IMR-90 (cell line): ENCODE measurements around the gene HOXA5. TPM values are rescaled to one million over a fixed set of nuclear protein-coding genes. Genes with fewer than 3 reads are reported as not detected.

Source experiments
- ATAC-seq: fragments of 200-7000 bp; cut with Tn5 transposase; 2 replicates; pipeline ENCODE4 v1.9.1; 2020; ENCODE audit warnings: low read depth, mild to moderate bottlenecking, moderate library complexity
- BruUV-seq: library from RNA; stranded (reverse); fragments of 400-500 nt; replicated peaks from 2 replicates; lab custom pipeline; 2021; lab: Mats Ljungman, UMichigan
- CTCF ChIA-PET: fragments of 300-600 bp; formaldehyde crosslinking; extraction: SDS; loops from one replicate; lab custom pipeline; 2021; ENCODE audit warnings: antibody characterized with exemption; lab: Yijun Ruan, JAX
- POLR2A ChIA-PET: fragments of 300-600 bp; sonication (Branson Sonifier 250); formaldehyde crosslinking; loops from one replicate; lab custom pipeline; 2022; ENCODE audit warnings: antibody characterized with exemption; ENCODE audit not compliant: unreplicated experiment; lab: Charles Lee
- DNase-seq: peaks from one replicate; pipeline ENCODE4 v3.0.0; 2013
- H2AFZ ChIP-seq: replicated peaks from 2 replicates; pipeline ENCODE3; 2013; ENCODE audit warnings: low read length, mild to moderate bottlenecking; ENCODE audit not compliant: poor library complexity
- H2AK5ac ChIP-seq: 2 replicates; pipeline ENCODE4 v1.6.1; 2013; ENCODE audit warnings: low read depth, low read length, inconsistent platforms
- H2AK9ac ChIP-seq: replicated peaks from 2 replicates; pipeline ENCODE3; 2013; ENCODE audit warnings: mild to moderate bottlenecking, low read depth, low read length, moderate library complexity; ENCODE audit not compliant: poor library complexity
- H2BK120ac ChIP-seq: 2 replicates; pipeline ENCODE4 v1.6.1; 2013; ENCODE audit warnings: low read depth, low read length, inconsistent platforms
- H2BK15ac ChIP-seq: 3 replicates; pipeline ENCODE4 v1.6.1; 2013; ENCODE audit warnings: low read depth, low read length, inconsistent platforms
- H2BK20ac ChIP-seq: 2 replicates; pipeline ENCODE4 v1.6.1; 2013; ENCODE audit warnings: low read depth, mild to moderate bottlenecking, inconsistent platforms, low read length, moderate library complexity
- H2BK5ac ChIP-seq: 2 replicates; pipeline ENCODE4 v1.6.1; 2013; ENCODE audit warnings: mild to moderate bottlenecking, low read depth, low read length, inconsistent platforms; ENCODE audit not compliant: poor library complexity, severe bottlenecking
- H3K14ac ChIP-seq: replicated peaks from 2 replicates; pipeline ENCODE4 v1.6.1; 2013; ENCODE audit warnings: low read depth, low read length, inconsistent platforms
- H3K18ac ChIP-seq: 2 replicates; pipeline ENCODE4 v1.6.1; 2013; ENCODE audit warnings: low read depth, low read length, control low read depth
- H3K23ac ChIP-seq: 2 replicates; pipeline ENCODE4 v1.6.1; 2013; ENCODE audit warnings: low read depth, low read length, inconsistent platforms
- H3K27ac ChIP-seq: 2 replicates; pipeline ENCODE4 v1.5.1; 2013; ENCODE audit warnings: mild to moderate bottlenecking, control low read depth, low read length; ENCODE audit not compliant: insufficient read depth
- H3K27me3 ChIP-seq: 2 replicates; pipeline ENCODE4 v1.6.1; 2013; ENCODE audit warnings: low read length; ENCODE audit not compliant: control insufficient read depth, insufficient read depth
- H3K36me3 ChIP-seq: 2 replicates; pipeline ENCODE4 v1.6.1; 2013; ENCODE audit warnings: low read length, mixed read lengths; ENCODE audit not compliant: control insufficient read depth, insufficient read depth
- H3K4ac ChIP-seq: 2 replicates; pipeline ENCODE4 v1.6.1; 2013; ENCODE audit warnings: low read depth, low read length, inconsistent platforms
- H3K4me1 ChIP-seq: 2 replicates; pipeline ENCODE4 v1.6.1; 2013; ENCODE audit warnings: low read length, mixed read lengths; ENCODE audit not compliant: control insufficient read depth, insufficient read depth
- H3K4me2 ChIP-seq: 2 replicates; pipeline ENCODE4 v1.6.1; 2013; ENCODE audit warnings: low read depth, mild to moderate bottlenecking, control low read depth, low read length, moderate library complexity
- H3K4me3 ChIP-seq: 2 replicates; pipeline ENCODE4 v1.5.1; 2013; ENCODE audit warnings: low read depth, mild to moderate bottlenecking, control low read depth, low read length, moderate library complexity; ENCODE audit not compliant: insufficient read depth
- H3K56ac ChIP-seq: 2 replicates; pipeline ENCODE4 v1.6.1; 2013; ENCODE audit warnings: low read length, inconsistent platforms; ENCODE audit not compliant: insufficient read depth; ENCODE audit errors: extremely low read depth
- H3K79me1 ChIP-seq, 2 experiments: 2 replicates each; pipeline ENCODE4 v1.6.1; 2013; ENCODE audit warnings: low read length in 2 of 2, inconsistent platforms in 1 of 2, low read depth in 1 of 2
- H3K9ac ChIP-seq: 2 replicates; pipeline ENCODE4 v1.6.1; 2013; ENCODE audit warnings: low read depth, low read length, control low read depth
- H3K9me1 ChIP-seq: 2 replicates; pipeline ENCODE4 v1.6.1; 2013; ENCODE audit warnings: low read length, inconsistent platforms; ENCODE audit not compliant: insufficient read depth
- H3K9me3 ChIP-seq: 2 replicates; pipeline ENCODE4 v1.6.1; 2013; ENCODE audit warnings: low read length; ENCODE audit not compliant: control insufficient read depth, insufficient read depth
- H4K20me1 ChIP-seq: 2 replicates; pipeline ENCODE4 v1.6.1; 2013; ENCODE audit warnings: low read length, inconsistent platforms; ENCODE audit not compliant: insufficient read depth
- H4K5ac ChIP-seq: 2 replicates; pipeline ENCODE4 v1.6.1; 2013; ENCODE audit warnings: mild to moderate bottlenecking, low read depth, low read length, control low read depth
- H4K8ac ChIP-seq, 2 experiments: 2 replicates each; pipeline ENCODE4 v1.6.1; 2013; ENCODE audit warnings: low read depth in 2 of 2, low read length in 2 of 2, control low read depth in 1 of 2, inconsistent platforms in 1 of 2
- H4K91ac ChIP-seq: 2 replicates; pipeline ENCODE4 v1.6.1; 2013; ENCODE audit warnings: low read depth, low read length, inconsistent platforms; ENCODE audit not compliant: insufficient read depth
- MXI1 ChIP-seq: IDR thresholded peaks from 2 replicates; pipeline ENCODE4 v1.6.1; 2012; ENCODE audit warnings: low read depth, mild to moderate bottlenecking, low read length, moderate library complexity, borderline replicate concordance
- POLR2A ChIP-seq: IDR thresholded peaks from 2 replicates; pipeline ENCODE4 v1.6.1; 2012; ENCODE audit warnings: mild to moderate bottlenecking, low read depth, low read length
- WGBS, 2 experiments: methylation state at CpG; one replicate each; pipeline versions ENCODE4 v1.1.5 to v1.1.7; 2013; ENCODE audit warnings: missing lambda C conversion rate in 2 of 2; ENCODE audit not compliant: insufficient read length in 1 of 2; ENCODE audit errors: extremely low coverage in 2 of 2; 5-methylcytosine and 5-hydroxymethylcytosine counted together
- dilution Hi-C: fragments of 300-500 bp; cut with HindIII; formaldehyde crosslinking; loops from one replicate; pipeline ENCODE4 v1.14.3; 2018; ENCODE audit warnings: low sequenced_read_pairs; ENCODE audit not compliant: unreplicated experiment
- in situ Hi-C: fragments of 300-500 bp; cut with MboI; formaldehyde crosslinking; loops from 3 replicates; pipeline ENCODE4 v1.14.3; 2019; ENCODE audit warnings: low sequenced_read_pairs, inconsistent platforms, mixed read lengths
- intact Hi-C: fragments of 100-400 bp; cut with micrococcal nuclease; formaldehyde crosslinking; loops from 2 replicates; pipeline ENCODE4 v1.10.0; 2022
- polyA plus RNA-seq, 3 experiments: library from polyadenylated mRNA; depleted of rRNA; stranded (reverse); fragments of >200 nt; gene quantifications; 2 replicates each; pipeline ENCODE4 v1.2.3, GENCODE V29; 2012; ENCODE audit warnings: low replicate concordance in 1 of 3
- total RNA-seq: library from RNA; depleted of rRNA; stranded (reverse); fragments of >200 nt; gene quantifications from 2 replicates; pipeline ENCODE4 v1.2.3, GENCODE V29; 2012

Gene HOXA5
- total and polyA plus RNA-seq, 2 of the 4 experiments (the other 2 are of a cell fraction) = 19.9 to 29.4 TPM

GRCh38 chr7:27106181-27106900 lies 37.1 kb downstream of the HOXA5 start:
- H2AK5ac ChIP-seq = peak overlapping the region; percentile 36
- H4K5ac ChIP-seq = peak overlapping the region; percentile 77
- in situ Hi-C loops = loop anchor here (10.0 kb wide), 1 partner anchor 912 kb away; no protein-coding TSS in a partner anchor
- peak overlapping the region; percentile 80 for H3K18ac ChIP-seq
- H2AFZ ChIP-seq = peak overlapping the region; percentile 80
- H3K27ac ChIP-seq = peak overlapping the region; percentile 96
- peak overlapping the region; percentile 85 for H3K9ac ChIP-seq
- H3K56ac ChIP-seq = peak overlapping the region; percentile 89
- H3K23ac ChIP-seq = peak overlapping the region; percentile 99
- dilution Hi-C loops = no loop called here
- H2BK20ac ChIP-seq = peak overlapping the region; percentile 37; the same call in 1 of the 2 replicates
- 0% methylated on average over 30 of the region's 44 CpGs; no CpG with 5 or more reads in 1 of the 2 experiments for WGBS, 2 experiments
- BruUV-seq = no TSS peak
- H2BK5ac ChIP-seq = peak overlapping the region; percentile 95
- peaks cover 0 to 37% of the 10 kb centered on the region in 2 experiments; a peak in 2 of 4 replicates for H3K79me1 ChIP-seq
- DNase-seq (peak; percentile 58), ATAC-seq (peak; percentile 1)
- H3K4me2 ChIP-seq = peak overlapping the region; percentile 49
- H3K9me3 ChIP-seq = no peaks in the 10 kb centered on the region
- peaks cover 11% of the 10 kb centered on the region; the same call in 1 of the 2 replicates for H3K9me1 ChIP-seq
- H4K91ac ChIP-seq = peak overlapping the region; percentile 80
- ChIA-PET POLR2A (interaction anchor here (0.5 to 1.3 kb wide), 4 partner anchors 10 to 78 kb away, joined by 3 to 5 read pairs (median 4); no protein-coding TSS in a partner anchor), CTCF (interaction anchor here (0.7 to 1.7 kb wide), 2 partner anchors 9 to 16 kb away, joined by 3 to 5 read pairs; no protein-coding TSS in a partner anchor)
- H3K36me3 ChIP-seq = peaks cover 9% of the 10 kb centered on the region; the same call in 1 of the 2 replicates
- H3K27me3 ChIP-seq = no peaks in the 10 kb centered on the region
- H4K8ac ChIP-seq = peak overlapping the region; percentile 88 to 89
- peak overlapping the region; percentile 22 for H3K4me3 ChIP-seq
- peak overlapping the region; percentile 20; the same call in 1 of the 3 replicates for H2BK15ac ChIP-seq
- H2BK120ac ChIP-seq = peak overlapping the region; percentile 89
- H3K4ac ChIP-seq = peak overlapping the region; percentile 82
- peak overlapping the region; percentile 86 for H2AK9ac ChIP-seq
- peaks cover 9% of the 10 kb centered on the region; the same call in 1 of the 2 replicates for H4K20me1 ChIP-seq
- H3K4me1 ChIP-seq = peaks cover 46% of the 10 kb centered on the region
- intact Hi-C loops = no loop called here
- H3K14ac ChIP-seq = peak overlapping the region; percentile 73
- TF ChIP-seq MXI1 (no peak), POLR2A (peak; percentile 61; the same call in 1 of the 2 replicates)
